NCI-H1436 (cell line): ENCODE results near the gene TKTL1.
A peak's percentile ranks its signal among the peaks of the same experiment; 100 is the strongest.
"Not testable (repeated sequence)": the region's sequence is repeated elsewhere in the genome, so short reads cannot be mapped to it uniquely, and the experiment has no call there.

Source experiments
- DNase-seq: peaks from one replicate; lab custom pipeline; 2025; lab: John Stamatoyannopoulos, UW

TKTL1 gene

GRCh38 chrX:154295664-154296310 lies at the start of gene TKTL1:
TKTL1 (plus strand) TSS chrX:154295795; CDS start chrX:154295860, 65 bp downstream.
- DNase-seq, result no peak

- DNase-seq, result not testable (repeated sequence)
Measured at GRCh38 chrX:154247377-154248045, 48.1 kb upstream of the TKTL1 start.

GRCh38 chrX:154248076-154248475 lies 47.5 kb upstream of the TKTL1 start:
- not testable (repeated sequence) for DNase-seq

GRCh38 chrX:154257282-154257681 lies 38.3 kb upstream of the TKTL1 start, which contains the start of gene OPN1MW3:
OPN1MW3 (plus strand) TSS chrX:154257582; CDS start chrX:154257620, 38 bp downstream.
- not testable (repeated sequence) for DNase-seq

GRCh38 chrX:154258711-154259110 lies 36.9 kb upstream of the TKTL1 start:
- DNase-seq, result not testable (repeated sequence)

- not testable (repeated sequence) for DNase-seq
Measured at GRCh38 chrX:154263072-154263471, 32.5 kb upstream of the TKTL1 start.

GRCh38 chrX:154269245-154269644 lies 26.4 kb upstream of the TKTL1 start:
- not testable (repeated sequence) for DNase-seq

GRCh38 chrX:154284489-154285338 lies 10.9 kb upstream of the TKTL1 start:
- DNase-seq, result not testable (repeated sequence)

- DNase-seq, result not testable (repeated sequence)
Measured at GRCh38 chrX:154286406-154286805, 9.2 kb upstream of the TKTL1 start.

- no peak for DNase-seq
Measured at GRCh38 chrX:154294791-154295574, 612 bp upstream of the TKTL1 start, which contains the start of gene TEX28. TEX28 (minus strand) TSS chrX:154295124; CDS start chrX:154292117, 3,007 bp downstream.

- no peak for DNase-seq
Measured at GRCh38 chrX:154296731-154297130, 1.1 kb downstream of the TKTL1 start.

- no peak for DNase-seq
Measured at GRCh38 chrX:154298312-154298711, 2.7 kb downstream of the TKTL1 start.

- no peak for DNase-seq
Measured at GRCh38 chrX:154300816-154301215, 5.2 kb downstream of the TKTL1 start.

- DNase-seq, result not testable (repeated sequence)
Measured at GRCh38 chrX:154302998-154303397, 7.4 kb downstream of the TKTL1 start.

- no peak for DNase-seq
Measured at GRCh38 chrX:154303476-154303875, 7.9 kb downstream of the TKTL1 start.

- DNase-seq, result no peak
Measured at GRCh38 chrX:154304846-154305245, 9.3 kb downstream of the TKTL1 start.

- no peak for DNase-seq
Measured at GRCh38 chrX:154305541-154306205, 10.1 kb downstream of the TKTL1 start.

GRCh38 chrX:154307202-154307601 lies 11.6 kb downstream of the TKTL1 start:
- DNase-seq, result no peak

- DNase-seq, result peak; percentile 11
Measured at GRCh38 chrX:154308108-154308946, 12.7 kb downstream of the TKTL1 start.
